Neural cell (in vitro differentiated cells): ENCODE results near the gene AIF1L.
"Not testable (repeated sequence)": the region's sequence is repeated elsewhere in the genome, so short reads cannot be mapped to it uniquely, and the experiment has no call there.

Experiments
- CTCF ChIP-seq: fragments of 450-650 bp; IDR thresholded peaks from 2 replicates; pipeline ENCODE4 v1.5.1; 2014; ENCODE audit warnings: antibody characterized with exemption, mild to moderate bottlenecking, moderate library complexity; ENCODE audit not compliant: poor library complexity, severe bottlenecking
- EP300 ChIP-seq: fragments of 450-650 bp; conservative IDR thresholded peaks from 2 replicates; pipeline ENCODE4 v1.6.1; 2014; ENCODE audit warnings: antibody characterized with exemption, mild to moderate bottlenecking, moderate library complexity; ENCODE audit not compliant: poor library complexity, severe bottlenecking
- POLR2AphosphoS5 ChIP-seq: IDR thresholded peaks from 2 replicates; pipeline ENCODE4 v1.6.1; 2012
- RAD21 ChIP-seq: fragments of 450-650 bp; conservative IDR thresholded peaks from 2 replicates; pipeline ENCODE4 v1.6.1; 2014; ENCODE audit warnings: antibody characterized with exemption, mild to moderate bottlenecking, moderate library complexity
- REST ChIP-seq: IDR thresholded peaks from 2 replicates; pipeline ENCODE4 v1.6.1; 2012; ENCODE audit warnings: borderline replicate concordance
- TAF1 ChIP-seq: IDR thresholded peaks from 2 replicates; pipeline ENCODE4 v1.6.1; 2012; ENCODE audit warnings: low read depth

GRCh38 chr9:131099845-131100244 is 3.5 kb downstream of the AIF1L start:
- not testable (repeated sequence) for TF ChIP-seq CTCF, RAD21, POLR2AphosphoS5, TAF1, REST, EP300
